Nephron progenitor cell (in vitro differentiated cells): ENCODE measurements around the gene WIPF2.

Experiments used
- DNase-seq: peaks from one replicate; pipeline ENCODE4 v3.0.0; 2021
- H3K27ac Mint-ChIP-seq: 2 replicates; pipeline ENCODE4 v1.8.0; 2021; ENCODE audit warnings: mild to moderate bottlenecking, moderate library complexity, mixed read lengths
- H3K27me3 Mint-ChIP-seq: 2 replicates; pipeline ENCODE4 v1.8.0; 2021; ENCODE audit warnings: mild to moderate bottlenecking, low read depth, mixed read lengths; ENCODE audit not compliant: poor library complexity
- H3K36me3 Mint-ChIP-seq: 2 replicates; pipeline ENCODE4 v1.8.0; 2021; ENCODE audit warnings: low read depth, mixed read lengths
- H3K4me1 Mint-ChIP-seq: 2 replicates; pipeline ENCODE4 v1.8.0; 2021; ENCODE audit warnings: mixed read lengths
- H3K4me3 Mint-ChIP-seq: 2 replicates; pipeline ENCODE4 v1.8.0; 2021; ENCODE audit warnings: mild to moderate bottlenecking, moderate library complexity, mixed read lengths
- H3K9me3 Mint-ChIP-seq: 2 replicates; pipeline ENCODE4 v1.8.0; 2021; ENCODE audit warnings: mild to moderate bottlenecking, moderate library complexity, mixed read lengths
- TF ChIP-seq, protein P1 (sequence below): fragments of 200-600 bp; sonication (generic); IDR thresholded peaks from 2 replicates; pipeline ENCODE4 v1.5.0; 2021; ENCODE audit warnings: antibody characterized with exemption

Gene WIPF2

GRCh38 chr17:40266882-40267281 lies 47.8 kb downstream of the WIPF2 start:
- DNase-seq: no peak
- TF ChIP-seq, protein P1, sequence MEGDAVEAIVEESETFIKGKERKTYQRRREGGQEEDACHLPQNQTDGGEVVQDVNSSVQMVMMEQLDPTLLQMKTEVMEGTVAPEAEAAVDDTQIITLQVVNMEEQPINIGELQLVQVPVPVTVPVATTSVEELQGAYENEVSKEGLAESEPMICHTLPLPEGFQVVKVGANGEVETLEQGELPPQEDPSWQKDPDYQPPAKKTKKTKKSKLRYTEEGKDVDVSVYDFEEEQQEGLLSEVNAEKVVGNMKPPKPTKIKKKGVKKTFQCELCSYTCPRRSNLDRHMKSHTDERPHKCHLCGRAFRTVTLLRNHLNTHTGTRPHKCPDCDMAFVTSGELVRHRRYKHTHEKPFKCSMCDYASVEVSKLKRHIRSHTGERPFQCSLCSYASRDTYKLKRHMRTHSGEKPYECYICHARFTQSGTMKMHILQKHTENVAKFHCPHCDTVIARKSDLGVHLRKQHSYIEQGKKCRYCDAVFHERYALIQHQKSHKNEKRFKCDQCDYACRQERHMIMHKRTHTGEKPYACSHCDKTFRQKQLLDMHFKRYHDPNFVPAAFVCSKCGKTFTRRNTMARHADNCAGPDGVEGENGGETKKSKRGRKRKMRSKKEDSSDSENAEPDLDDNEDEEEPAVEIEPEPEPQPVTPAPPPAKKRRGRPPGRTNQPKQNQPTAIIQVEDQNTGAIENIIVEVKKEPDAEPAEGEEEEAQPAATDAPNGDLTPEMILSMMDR: no peak
- no peaks in the 10 kb centered on the region for H3K4me1 Mint-ChIP-seq

DNA sequence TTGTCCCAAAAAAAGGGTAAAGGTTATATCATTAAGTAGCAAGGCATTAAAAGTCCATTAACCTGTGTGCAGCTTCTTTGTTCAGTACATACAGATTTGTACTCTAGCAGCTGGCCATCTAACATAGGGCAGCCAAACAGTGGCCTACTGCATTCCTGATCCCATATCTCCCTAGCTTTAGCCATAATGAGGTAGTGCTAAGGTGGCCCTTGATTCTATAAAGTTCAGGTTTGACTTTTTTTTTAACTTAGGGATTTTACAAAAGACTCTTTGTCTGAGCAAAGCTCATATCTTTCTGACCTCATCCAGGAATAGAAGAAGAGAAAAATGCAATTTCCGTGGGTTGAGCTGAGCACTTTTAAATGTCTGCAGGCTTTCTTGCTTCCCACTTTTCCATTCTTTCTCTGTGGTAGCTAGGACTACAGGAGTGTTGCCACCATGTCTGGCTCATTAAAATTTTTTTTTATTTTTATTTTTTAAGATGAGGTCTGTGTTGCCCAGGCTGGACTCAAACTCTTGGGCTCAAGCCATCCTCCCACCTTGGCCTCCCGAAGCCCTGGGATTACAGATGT lies 49.1 kb downstream of the WIPF2 start:
- Mint-ChIP-seq H3K27ac (no peak overlapping the region), H3K4me1 (no peaks in the 10 kb centered on the region), H3K27me3 (no peaks in the 10 kb centered on the region), H3K4me3 (no peak overlapping the region), H3K36me3 (peaks cover 19% of the 10 kb centered on the region), H3K9me3 (no peaks in the 10 kb centered on the region)
- TF ChIP-seq, protein P1: no peak
- no peak for DNase-seq

More at GRCh38 chr17:40266882-40267281, 47.8 kb downstream of the WIPF2 start:
- Mint-ChIP-seq H3K36me3 (peaks cover 23% of the 10 kb centered on the region), H3K4me3 (no peak overlapping the region), H3K9me3 (no peaks in the 10 kb centered on the region), H3K27me3 (no peaks in the 10 kb centered on the region), H3K27ac (no peak overlapping the region)

GRCh38 chr17:40278414-40278813 lies 59.3 kb downstream of the WIPF2 start:
- Mint-ChIP-seq H3K27me3 (no peaks in the 10 kb centered on the region), H3K4me3 (no peak overlapping the region), H3K9me3 (no peaks in the 10 kb centered on the region), H3K36me3 (peaks cover 69% of the 10 kb centered on the region), H3K27ac (no peak overlapping the region), H3K4me1 (no peaks in the 10 kb centered on the region)
- DNase-seq: no peak
- TF ChIP-seq, protein P1: no peak

- no peak for DNase-seq
- H3K4me3 Mint-ChIP-seq: no peak overlapping the region
- H3K27me3 Mint-ChIP-seq: no peaks in the 10 kb centered on the region
- peaks cover 5% of the 10 kb centered on the region for H3K4me1 Mint-ChIP-seq
- TF ChIP-seq, protein P1: no peak
- H3K36me3 Mint-ChIP-seq: peaks cover 67% of the 10 kb centered on the region
- H3K9me3 Mint-ChIP-seq: no peaks in the 10 kb centered on the region
- H3K27ac Mint-ChIP-seq: peak overlapping the region; percentile 19
Measured at GRCh38 chr17:40279402-40279801, 60.3 kb downstream of the WIPF2 start.

DNA sequence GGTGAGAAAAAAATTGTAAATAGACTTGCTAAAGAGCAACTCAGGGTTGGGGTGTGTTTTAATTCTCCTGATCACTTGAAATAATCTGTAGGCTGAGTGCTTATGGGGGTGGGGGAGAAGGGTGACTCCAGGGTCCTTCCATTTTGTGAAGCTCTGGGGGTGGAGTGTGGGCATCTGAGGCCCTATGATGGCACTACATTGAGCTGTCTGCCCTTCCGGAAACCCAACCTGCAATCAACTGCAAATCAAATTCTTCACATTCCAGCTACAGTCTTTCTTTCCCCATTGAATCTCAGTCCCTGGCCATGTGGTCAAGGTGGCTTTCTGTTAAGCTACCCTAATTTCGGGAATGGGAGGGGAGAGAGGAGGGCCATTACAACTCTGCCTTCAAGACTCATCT lies 62.6 kb downstream of the WIPF2 start:
- H3K36me3 Mint-ChIP-seq: peaks cover 54% of the 10 kb centered on the region
- H3K4me1 Mint-ChIP-seq: peaks cover 5% of the 10 kb centered on the region
- H3K27me3 Mint-ChIP-seq: no peaks in the 10 kb centered on the region
- no peaks in the 10 kb centered on the region for H3K9me3 Mint-ChIP-seq
- peak overlapping the region; percentile 78 for H3K27ac Mint-ChIP-seq
- TF ChIP-seq, protein P1: no peak
- no peak overlapping the region for H3K4me3 Mint-ChIP-seq
- DNase-seq: no peak

- Mint-ChIP-seq H3K9me3 (peaks cover 3% of the 10 kb centered on the region), H3K27me3 (no peaks in the 10 kb centered on the region), H3K27ac (peak overlapping the region; percentile 66), H3K4me1 (peaks cover 14% of the 10 kb centered on the region), H3K36me3 (peaks cover 43% of the 10 kb centered on the region), H3K4me3 (no peak overlapping the region)
- DNase-seq: no peak
- TF ChIP-seq, protein P1: no peak
Measured at GRCh38 chr17:40283662-40284061, 64.6 kb downstream of the WIPF2 start.
